Measurements from ENCODE around the gene ECHS1.

DNA sequence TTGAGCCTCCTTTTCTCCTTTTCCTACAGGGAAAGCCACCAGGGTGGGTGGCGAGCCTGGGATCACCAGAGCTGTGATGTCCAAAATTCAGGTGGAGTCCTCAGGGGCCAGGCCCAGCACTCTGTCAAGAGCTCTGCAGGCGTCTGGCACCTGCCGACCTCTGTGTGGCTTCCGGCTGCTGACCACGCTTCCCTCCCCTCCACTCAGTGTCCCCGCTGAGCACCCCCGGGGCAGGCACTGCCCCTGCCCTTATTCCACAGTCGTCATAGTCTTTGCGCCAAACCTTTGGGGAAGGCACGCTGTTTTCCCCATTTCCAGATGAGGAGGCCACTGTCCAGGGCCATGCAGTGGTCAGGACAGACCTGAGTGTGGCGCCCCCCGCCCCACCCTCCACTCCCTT lies 28.3 kb upstream of the ECHS1 start:
- TF ChIP-seq, protein P1, sequence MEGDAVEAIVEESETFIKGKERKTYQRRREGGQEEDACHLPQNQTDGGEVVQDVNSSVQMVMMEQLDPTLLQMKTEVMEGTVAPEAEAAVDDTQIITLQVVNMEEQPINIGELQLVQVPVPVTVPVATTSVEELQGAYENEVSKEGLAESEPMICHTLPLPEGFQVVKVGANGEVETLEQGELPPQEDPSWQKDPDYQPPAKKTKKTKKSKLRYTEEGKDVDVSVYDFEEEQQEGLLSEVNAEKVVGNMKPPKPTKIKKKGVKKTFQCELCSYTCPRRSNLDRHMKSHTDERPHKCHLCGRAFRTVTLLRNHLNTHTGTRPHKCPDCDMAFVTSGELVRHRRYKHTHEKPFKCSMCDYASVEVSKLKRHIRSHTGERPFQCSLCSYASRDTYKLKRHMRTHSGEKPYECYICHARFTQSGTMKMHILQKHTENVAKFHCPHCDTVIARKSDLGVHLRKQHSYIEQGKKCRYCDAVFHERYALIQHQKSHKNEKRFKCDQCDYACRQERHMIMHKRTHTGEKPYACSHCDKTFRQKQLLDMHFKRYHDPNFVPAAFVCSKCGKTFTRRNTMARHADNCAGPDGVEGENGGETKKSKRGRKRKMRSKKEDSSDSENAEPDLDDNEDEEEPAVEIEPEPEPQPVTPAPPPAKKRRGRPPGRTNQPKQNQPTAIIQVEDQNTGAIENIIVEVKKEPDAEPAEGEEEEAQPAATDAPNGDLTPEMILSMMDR (IDR thresholded peaks at IDR 0.05), result no peak
- no peak for TF ChIP-seq RFX5 (IDR thresholded peaks at IDR 0.05)
